SK-N-SH treated with all-trans-retinoic acid at 6 μM for 48 hours (cell line): ENCODE results near the gene GAST.

Source experiments
- CSDC2 ChIP-seq: fragments of 250-450 bp; sonication (Bioruptor Pico); IDR thresholded peaks from 2 replicates; pipeline ENCODE4 v1.5.0; 2020; ENCODE audit warnings: mild to moderate bottlenecking, moderate library complexity
- ESRRG ChIP-seq: fragments of 250-450 bp; sonication (Bioruptor Pico); IDR thresholded peaks from 2 replicates; pipeline ENCODE4 v1.6.1; 2021; ENCODE audit warnings: mild to moderate bottlenecking
- GLIS3 ChIP-seq: fragments of 250-450 bp; sonication (Bioruptor Pico); IDR thresholded peaks from 2 replicates; pipeline ENCODE4 v1.5.0; 2020; ENCODE audit warnings: mild to moderate bottlenecking, moderate library complexity
- OSR1 ChIP-seq: fragments of 250-450 bp; sonication (Bioruptor Pico); IDR thresholded peaks from 2 replicates; pipeline ENCODE4 v1.8.0; 2022; ENCODE audit warnings: moderate library complexity, mild to moderate bottlenecking, inconsistent platforms
- PATZ1 ChIP-seq: fragments of 250-450 bp; sonication (Bioruptor Pico); IDR thresholded peaks from 2 replicates; pipeline ENCODE4 v1.8.0; 2020; ENCODE audit warnings: mild to moderate bottlenecking, moderate library complexity, borderline replicate concordance
- RARB ChIP-seq: fragments of 250-450 bp; sonication (Bioruptor Pico); IDR thresholded peaks from 2 replicates; pipeline ENCODE4 v1.8.0; 2021; ENCODE audit warnings: mild to moderate bottlenecking, moderate library complexity
- TCF4 ChIP-seq: fragments of 250-450 bp; sonication (Bioruptor Pico); IDR thresholded peaks from 2 replicates; pipeline ENCODE4 v1.8.0; 2021; ENCODE audit warnings: mild to moderate bottlenecking, moderate library complexity, borderline replicate concordance
- ZFP3 ChIP-seq: fragments of 250-450 bp; sonication (Bioruptor Pico); IDR thresholded peaks from 2 replicates; pipeline ENCODE4 v1.5.0; 2020; ENCODE audit warnings: mild to moderate bottlenecking, moderate library complexity
- ZFP30 ChIP-seq: fragments of 450-650 bp; formaldehyde crosslinking; IDR thresholded peaks from 2 replicates; pipeline ENCODE4 v1.5.0; 2022; ENCODE audit warnings: mild to moderate bottlenecking, moderate library complexity
- ZNF70 ChIP-seq: fragments of 450-650 bp; formaldehyde crosslinking; IDR thresholded peaks from 2 replicates; pipeline ENCODE4 v1.5.0; 2020; ENCODE audit warnings: mild to moderate bottlenecking, moderate library complexity
- ZNF8 ChIP-seq: fragments of 450-650 bp; formaldehyde crosslinking; IDR thresholded peaks from 2 replicates; pipeline ENCODE4 v1.5.0; 2020; ENCODE audit warnings: mild to moderate bottlenecking, moderate library complexity
- TF ChIP-seq, protein P1 (sequence below): fragments of 250-450 bp; sonication (Bioruptor Pico); IDR thresholded peaks from 2 replicates; pipeline ENCODE4 v1.5.1; 2020; ENCODE audit warnings: low read depth, mild to moderate bottlenecking, moderate library complexity

- TF ChIP-seq ZFP30 (CRISPR knock-in tag) (no peak), ZFP3 (no peak), TCF4 (no peak), ZNF8 (no peak), PATZ1 (no peak), CSDC2 (CRISPR knock-in tag) (no peak), OSR1 (CRISPR knock-in tag) (no peak), GLIS3 (CRISPR knock-in tag) (no peak), RARB (CRISPR knock-in tag) (no peak), ZNF70 (CRISPR knock-in tag) (no peak), ESRRG (CRISPR knock-in tag) (no peak)
- TF ChIP-seq, protein P1, sequence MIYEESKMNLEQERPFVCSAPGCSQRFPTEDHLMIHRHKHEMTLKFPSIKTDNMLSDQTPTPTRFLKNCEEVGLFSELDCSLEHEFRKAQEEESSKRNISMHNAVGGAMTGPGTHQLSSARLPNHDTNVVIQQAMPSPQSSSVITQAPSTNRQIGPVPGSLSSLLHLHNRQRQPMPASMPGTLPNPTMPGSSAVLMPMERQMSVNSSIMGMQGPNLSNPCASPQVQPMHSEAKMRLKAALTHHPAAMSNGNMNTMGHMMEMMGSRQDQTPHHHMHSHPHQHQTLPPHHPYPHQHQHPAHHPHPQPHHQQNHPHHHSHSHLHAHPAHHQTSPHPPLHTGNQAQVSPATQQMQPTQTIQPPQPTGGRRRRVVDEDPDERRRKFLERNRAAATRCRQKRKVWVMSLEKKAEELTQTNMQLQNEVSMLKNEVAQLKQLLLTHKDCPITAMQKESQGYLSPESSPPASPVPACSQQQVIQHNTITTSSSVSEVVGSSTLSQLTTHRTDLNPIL (CRISPR knock-in tag), result no peak
Observed at GRCh38 chr17:41717408-41718286, 5.5 kb downstream of the GAST start.
